C4-2B (cell line): ENCODE data around the gene EGR4.

Experiments used
- ZFX ChIP-seq: fragments of 450-650 bp; IDR thresholded peaks from 2 replicates; pipeline ENCODE4 v1.6.1; 2017
- TF ChIP-seq, protein P1 (sequence below): fragments of 450-650 bp; conservative IDR thresholded peaks from 2 replicates; pipeline ENCODE4 v1.5.1; 2017; ENCODE audit warnings: mild to moderate bottlenecking

DNA sequence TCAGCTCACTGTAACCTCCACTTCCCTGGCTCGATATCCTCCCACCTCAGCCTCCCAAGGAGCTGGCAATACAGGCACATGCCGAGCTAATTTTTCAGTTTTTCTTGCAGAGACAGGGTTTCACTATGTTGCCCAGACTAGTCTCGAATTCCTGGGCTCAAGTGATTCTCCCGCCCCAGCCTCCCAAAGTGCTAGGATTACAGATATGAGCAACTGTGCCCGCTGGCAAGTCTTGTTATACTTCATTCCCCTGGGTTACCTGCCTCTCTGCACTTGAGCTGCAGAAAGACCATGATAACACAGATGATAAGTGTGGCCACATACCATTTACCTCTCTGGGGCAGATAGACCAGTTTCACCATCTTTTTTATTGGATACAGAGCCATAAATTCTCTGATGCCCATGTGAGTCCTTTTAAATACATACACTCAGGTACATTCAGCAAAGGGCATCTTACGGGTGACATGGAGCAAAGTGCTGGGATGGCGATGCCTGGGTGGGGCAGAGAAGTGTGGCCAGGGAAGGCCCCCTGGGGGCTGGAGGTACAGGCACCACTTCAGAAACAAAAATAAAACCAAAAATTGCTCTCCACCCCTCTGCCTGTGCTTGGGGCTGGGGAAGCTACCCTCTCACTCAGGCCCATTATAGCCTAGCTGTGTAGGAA, 38.9 kb downstream of the EGR4 start:
- TF ChIP-seq, protein P1, sequence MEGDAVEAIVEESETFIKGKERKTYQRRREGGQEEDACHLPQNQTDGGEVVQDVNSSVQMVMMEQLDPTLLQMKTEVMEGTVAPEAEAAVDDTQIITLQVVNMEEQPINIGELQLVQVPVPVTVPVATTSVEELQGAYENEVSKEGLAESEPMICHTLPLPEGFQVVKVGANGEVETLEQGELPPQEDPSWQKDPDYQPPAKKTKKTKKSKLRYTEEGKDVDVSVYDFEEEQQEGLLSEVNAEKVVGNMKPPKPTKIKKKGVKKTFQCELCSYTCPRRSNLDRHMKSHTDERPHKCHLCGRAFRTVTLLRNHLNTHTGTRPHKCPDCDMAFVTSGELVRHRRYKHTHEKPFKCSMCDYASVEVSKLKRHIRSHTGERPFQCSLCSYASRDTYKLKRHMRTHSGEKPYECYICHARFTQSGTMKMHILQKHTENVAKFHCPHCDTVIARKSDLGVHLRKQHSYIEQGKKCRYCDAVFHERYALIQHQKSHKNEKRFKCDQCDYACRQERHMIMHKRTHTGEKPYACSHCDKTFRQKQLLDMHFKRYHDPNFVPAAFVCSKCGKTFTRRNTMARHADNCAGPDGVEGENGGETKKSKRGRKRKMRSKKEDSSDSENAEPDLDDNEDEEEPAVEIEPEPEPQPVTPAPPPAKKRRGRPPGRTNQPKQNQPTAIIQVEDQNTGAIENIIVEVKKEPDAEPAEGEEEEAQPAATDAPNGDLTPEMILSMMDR = no peak
- no peak for TF ChIP-seq ZFX
